Stimulated activated CD8-positive, alpha-beta memory T cell treated with anti-CD3 and anti-CD28 coated beads, Interleukin-15, amount 100 ng/mL, for 48 hours (primary cell): ENCODE results near the gene CORIN.
"Not testable (repeated sequence)": the region's sequence is repeated elsewhere in the genome, so short reads cannot be mapped to it uniquely, and the experiment has no call there.

Experiments used
- DNase-seq, 2 donors: peaks; one replicate each; pipeline ENCODE4 v3.0.0-alpha.2; 2020; ENCODE audit warnings: low read depth in 2 of 2

The CORIN gene

GRCh38 chr4:47767956-47768355 is 69.9 kb downstream of the CORIN start:
- not testable (repeated sequence) for DNase-seq

GRCh38 chr4:47763279-47763678 is 74.6 kb downstream of the CORIN start:
- DNase-seq, result no peak

- no peak for DNase-seq
Measured at GRCh38 chr4:47762376-47763266, 75.2 kb downstream of the CORIN start.

GRCh38 chr4:47753316-47753715 is 84.6 kb downstream of the CORIN start:
- not testable (repeated sequence) for DNase-seq

GRCh38 chr4:47752214-47752613 is 85.7 kb downstream of the CORIN start:
- no peak for DNase-seq

- DNase-seq, result no peak
Measured at GRCh38 chr4:47750788-47751187, 87.1 kb downstream of the CORIN start.

GRCh38 chr4:47749858-47750257 is 88.0 kb downstream of the CORIN start:
- DNase-seq, result no peak

GRCh38 chr4:47749060-47749459 is 88.8 kb downstream of the CORIN start:
- DNase-seq, result no peak

GRCh38 chr4:47747846-47748494 is 89.9 kb downstream of the CORIN start:
- DNase-seq, result no peak

GRCh38 chr4:47747211-47747610 is 90.7 kb downstream of the CORIN start:
- DNase-seq, result no peak

GRCh38 chr4:47746122-47746521 is 91.7 kb downstream of the CORIN start:
- no peak for DNase-seq

GRCh38 chr4:47744843-47745382 is 93.0 kb downstream of the CORIN start:
- DNase-seq, result no peak

- DNase-seq, result no peak
Measured at GRCh38 chr4:47744253-47744652, 93.6 kb downstream of the CORIN start.

GRCh38 chr4:47741200-47741599 is 96.7 kb downstream of the CORIN start:
- no peak for DNase-seq

- no peak for DNase-seq
Measured at GRCh38 chr4:47737326-47737725, 100.5 kb downstream of the CORIN start.

GRCh38 chr4:47736555-47736954 is 101.3 kb downstream of the CORIN start:
- DNase-seq, result no peak

GRCh38 chr4:47736146-47736545 is 101.7 kb downstream of the CORIN start:
- DNase-seq, result no peak

GRCh38 chr4:47733302-47734175 is 104.3 kb downstream of the CORIN start:
- DNase-seq, result no peak

- DNase-seq, result no peak
Measured at GRCh38 chr4:47731182-47731581, 106.7 kb downstream of the CORIN start.

GRCh38 chr4:47729131-47729680 is 108.7 kb downstream of the CORIN start:
- DNase-seq, result no peak

- DNase-seq, result no peak
Measured at GRCh38 chr4:47721892-47722575, 115.8 kb downstream of the CORIN start.
